Endothelial cell of umbilical vein (primary cell): ENCODE results near the gene REEP1.

ENCODE experiments used
- EZH2 ChIP-seq: IDR thresholded peaks from 2 replicates; pipeline ENCODE4 v1.6.1; 2012; ENCODE audit warnings: borderline replicate concordance, low read depth, mild to moderate bottlenecking, moderate library complexity, low read length, inconsistent platforms; ENCODE audit not compliant: severe bottlenecking
- FOS ChIP-seq: IDR thresholded peaks from 2 replicates; pipeline ENCODE4 v1.6.1; 2011; ENCODE audit warnings: mild to moderate bottlenecking, low read length, moderate library complexity, borderline replicate concordance; ENCODE audit not compliant: insufficient read depth
- JUN ChIP-seq: IDR thresholded peaks from 2 replicates; pipeline ENCODE4 v1.6.1; 2011; ENCODE audit warnings: borderline replicate concordance, low read depth; ENCODE audit not compliant: insufficient read length, insufficient read depth
- MYC ChIP-seq: IDR thresholded peaks from one replicate; pipeline ENCODE4 v1.6.1; 2011; ENCODE audit warnings: mild to moderate bottlenecking, low read depth, low read length
- POLR2A ChIP-seq: IDR thresholded peaks from 2 replicates; pipeline ENCODE4 v1.6.1; 2012; ENCODE audit warnings: low read depth, mild to moderate bottlenecking, control low read depth, low read length
- POLR2AphosphoS5 ChIP-seq: IDR thresholded peaks from 2 replicates; pipeline ENCODE4 v1.6.1; 2012; ENCODE audit warnings: low read depth, mild to moderate bottlenecking, control low read depth, low read length, moderate library complexity; ENCODE audit not compliant: insufficient read depth
- TF ChIP-seq, protein P1 (sequence below), 2 donors: IDR thresholded peaks; 1 replicate in 1 of 2; 2 replicates in 1 of 2; pipeline ENCODE4 v1.5.1; 2011; ENCODE audit warnings: low read length in 2 of 2, mild to moderate bottlenecking in 2 of 2, moderate library complexity in 2 of 2, control low read depth in 1 of 2, inconsistent platforms in 1 of 2, low read depth in 1 of 2; ENCODE audit not compliant: insufficient read depth in 1 of 2; ENCODE audit errors: extremely low read depth in 1 of 2
- TF ChIP-seq, protein P2 (sequence below): IDR thresholded peaks from 2 replicates; pipeline ENCODE4 v1.6.1; 2011; ENCODE audit not compliant: insufficient read depth, insufficient read length

DNA sequence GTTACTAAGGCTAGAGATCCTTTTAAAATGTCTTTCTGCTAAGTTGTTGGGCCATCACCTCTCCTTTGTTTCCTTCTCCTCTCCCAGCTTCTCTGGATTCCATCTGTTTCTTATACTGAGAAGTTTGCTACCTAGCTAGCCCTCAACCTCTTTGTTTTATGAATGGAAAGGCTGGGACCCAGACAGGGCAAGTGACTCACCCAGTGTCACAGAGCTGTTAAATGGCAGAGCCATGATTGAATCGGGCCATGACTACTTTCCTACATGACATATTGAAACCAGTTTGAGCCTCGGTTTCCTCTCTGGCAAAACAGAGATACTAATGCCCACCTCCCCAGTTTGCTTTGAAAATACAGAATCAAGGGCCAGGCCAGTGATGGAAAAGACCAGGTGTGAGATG is 24.1 kb downstream of the REEP1 start:
- no peak for TF ChIP-seq EZH2
- no peak for TF ChIP-seq POLR2A
- TF ChIP-seq, protein P1, sequence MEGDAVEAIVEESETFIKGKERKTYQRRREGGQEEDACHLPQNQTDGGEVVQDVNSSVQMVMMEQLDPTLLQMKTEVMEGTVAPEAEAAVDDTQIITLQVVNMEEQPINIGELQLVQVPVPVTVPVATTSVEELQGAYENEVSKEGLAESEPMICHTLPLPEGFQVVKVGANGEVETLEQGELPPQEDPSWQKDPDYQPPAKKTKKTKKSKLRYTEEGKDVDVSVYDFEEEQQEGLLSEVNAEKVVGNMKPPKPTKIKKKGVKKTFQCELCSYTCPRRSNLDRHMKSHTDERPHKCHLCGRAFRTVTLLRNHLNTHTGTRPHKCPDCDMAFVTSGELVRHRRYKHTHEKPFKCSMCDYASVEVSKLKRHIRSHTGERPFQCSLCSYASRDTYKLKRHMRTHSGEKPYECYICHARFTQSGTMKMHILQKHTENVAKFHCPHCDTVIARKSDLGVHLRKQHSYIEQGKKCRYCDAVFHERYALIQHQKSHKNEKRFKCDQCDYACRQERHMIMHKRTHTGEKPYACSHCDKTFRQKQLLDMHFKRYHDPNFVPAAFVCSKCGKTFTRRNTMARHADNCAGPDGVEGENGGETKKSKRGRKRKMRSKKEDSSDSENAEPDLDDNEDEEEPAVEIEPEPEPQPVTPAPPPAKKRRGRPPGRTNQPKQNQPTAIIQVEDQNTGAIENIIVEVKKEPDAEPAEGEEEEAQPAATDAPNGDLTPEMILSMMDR (IDR thresholded peaks at IDR 0.05; ENCODE audit: extremely low read depth in 1 of 2, insufficient read depth in 1 of 2, low read depth in 1 of 2, low read length in 2 of 2): no peak
- TF ChIP-seq POLR2AphosphoS5: no peak
- no peak for TF ChIP-seq FOS
- TF ChIP-seq JUN: no peak
- TF ChIP-seq, protein P2, sequence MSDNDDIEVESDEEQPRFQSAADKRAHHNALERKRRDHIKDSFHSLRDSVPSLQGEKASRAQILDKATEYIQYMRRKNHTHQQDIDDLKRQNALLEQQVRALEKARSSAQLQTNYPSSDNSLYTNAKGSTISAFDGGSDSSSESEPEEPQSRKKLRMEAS: no peak
- TF ChIP-seq MYC: no peak
